Karpas-422 (cell line): ENCODE data around the gene SLF2. TPM values are rescaled to one million over a fixed set of nuclear protein-coding genes. Genes with fewer than 3 reads are reported as not detected.

ENCODE experiments used
- DNase-seq: peaks from one replicate; pipeline ENCODE4 v3.0.0-alpha.2; 2015
- H2AFZ ChIP-seq: fragments of 200-600 bp; sonication (generic); 2 replicates; pipeline ENCODE4 v1.6.1; 2014; ENCODE audit warnings: antibody characterized with exemption, low read length, mixed read lengths
- H3K27ac ChIP-seq: fragments of 200-600 bp; sonication (generic); 2 replicates; pipeline ENCODE4 v1.5.1; 2014; ENCODE audit warnings: mild to moderate bottlenecking, low read length, moderate library complexity
- H3K27me3 ChIP-seq: fragments of 200-600 bp; sonication (generic); 2 replicates; pipeline ENCODE4 v1.6.1; 2014; ENCODE audit warnings: low read length, mixed read lengths
- H3K36me3 ChIP-seq: fragments of 200-600 bp; sonication (generic); 2 replicates; pipeline ENCODE4 v1.6.1; 2014; ENCODE audit warnings: low read length, mixed read lengths; ENCODE audit not compliant: insufficient read depth
- H3K4me1 ChIP-seq: fragments of 200-600 bp; sonication (generic); 2 replicates; pipeline ENCODE4 v1.6.1; 2014; ENCODE audit warnings: mild to moderate bottlenecking, low read length, mixed read lengths
- H3K4me2 ChIP-seq: fragments of 200-600 bp; sonication (generic); 2 replicates; pipeline ENCODE4 v1.6.1; 2014; ENCODE audit warnings: low read length, low read depth, mild to moderate bottlenecking; ENCODE audit not compliant: poor library complexity, severe bottlenecking
- H3K4me3 ChIP-seq: fragments of 200-600 bp; sonication (generic); 2 replicates; pipeline ENCODE4 v1.5.1; 2014; ENCODE audit warnings: mild to moderate bottlenecking, antibody characterized with exemption, low read length, mixed read lengths
- H3K79me2 ChIP-seq: fragments of 200-600 bp; sonication (generic); 2 replicates; pipeline ENCODE4 v1.6.1; 2014; ENCODE audit warnings: mild to moderate bottlenecking, low read length, mixed read lengths
- H3K9ac ChIP-seq: fragments of 200-600 bp; sonication (generic); 2 replicates; pipeline ENCODE4 v1.6.0; 2014; ENCODE audit warnings: low read length
- H3K9me2 ChIP-seq: fragments of 200-600 bp; sonication (generic), shearing (Covaris generic); replicated peaks from 2 replicates; pipeline ENCODE4 v1.6.0; 2014; ENCODE audit warnings: mild to moderate bottlenecking, low read length, moderate library complexity; ENCODE audit not compliant: insufficient read depth
- H3K9me3 ChIP-seq: fragments of 300-700, 200-600 bp; sonication (generic); 2 replicates; pipeline ENCODE4 v1.6.1; 2014; ENCODE audit warnings: low read length, mixed read lengths
- H4K20me1 ChIP-seq: fragments of 200-600 bp; sonication (generic); 2 replicates; pipeline ENCODE4 v1.6.1; 2014; ENCODE audit warnings: mild to moderate bottlenecking, antibody characterized with exemption, low read length, low read depth; ENCODE audit not compliant: insufficient read depth
- total RNA-seq: library from RNA; depleted of rRNA; stranded (reverse); fragments of >200 nt; shearing (Covaris generic); gene quantifications from 2 replicates; pipeline ENCODE4 v1.2.3, GENCODE V29; 2014; ENCODE audit warnings: low replicate concordance

SLF2 gene
- total RNA-seq, 1 experiment from 2014 or later: 52.4 TPM

GRCh38 chr10:100989088-100989487 is 76.3 kb downstream of the SLF2 start:
- Histone ChIP-seq H3K27ac (no peak overlapping the region), H3K9me2 (no peaks in the 10 kb centered on the region), H4K20me1 (peaks cover 17% of the 10 kb centered on the region), H3K79me2 (peaks cover 46% of the 10 kb centered on the region), H3K4me2 (peak overlapping the region; percentile 89), H3K9ac (no peak overlapping the region), H3K4me3 (peak overlapping the region; percentile 94; the same call in 1 of the 2 replicates), H2AFZ (no peak overlapping the region), H3K4me1 (peaks cover 32% of the 10 kb centered on the region), H3K27me3 (no peaks in the 10 kb centered on the region), H3K36me3 (peaks cover 29% of the 10 kb centered on the region; the same call in 1 of the 2 replicates), H3K9me3 (no peaks in the 10 kb centered on the region)
- no peak for DNase-seq

GRCh38 chr10:100993986-100994708 is 81.4 kb downstream of the SLF2 start:
- H3K27me3 ChIP-seq: no peaks in the 10 kb centered on the region
- H3K27ac ChIP-seq: no peak overlapping the region
- H3K9me2 ChIP-seq: no peaks in the 10 kb centered on the region
- peak; percentile 55 for DNase-seq
- H2AFZ ChIP-seq: no peak overlapping the region
- H3K9me3 ChIP-seq: no peaks in the 10 kb centered on the region
- no peak overlapping the region for H3K4me3 ChIP-seq
- peaks cover 28% of the 10 kb centered on the region for H3K4me1 ChIP-seq
- no peak overlapping the region for H3K9ac ChIP-seq
- H4K20me1 ChIP-seq: peaks cover 10% of the 10 kb centered on the region; the same call in 1 of the 2 replicates
- peaks cover 12% of the 10 kb centered on the region for H3K79me2 ChIP-seq
- H3K36me3 ChIP-seq: peaks cover 21% of the 10 kb centered on the region; the same call in 1 of the 2 replicates
- no peak overlapping the region for H3K4me2 ChIP-seq

GRCh38 chr10:100995181-100995580 is 82.4 kb downstream of the SLF2 start:
- Histone ChIP-seq H3K9ac (no peak overlapping the region), H3K27ac (no peak overlapping the region)

GRCh38 chr10:100996678-100997359 is 84.1 kb downstream of the SLF2 start:
- Histone ChIP-seq H4K20me1 (no peaks in the 10 kb centered on the region), H3K27ac (peak overlapping the region; percentile 82), H3K9me3 (no peaks in the 10 kb centered on the region), H3K79me2 (peaks cover 12% of the 10 kb centered on the region), H3K4me2 (peak overlapping the region; percentile 89), H3K9ac (peak overlapping the region; percentile 93), H3K27me3 (no peaks in the 10 kb centered on the region), H3K9me2 (no peaks in the 10 kb centered on the region), H3K36me3 (no peaks in the 10 kb centered on the region), H3K4me1 (peaks cover 21% of the 10 kb centered on the region), H3K4me3 (peak overlapping the region; percentile 94), H2AFZ (peak overlapping the region; percentile 91)
- DNase-seq: peak; percentile 78

More at GRCh38 chr10:100995181-100995580, 82.4 kb downstream of the SLF2 start:
- H3K4me3 ChIP-seq: no peak overlapping the region
- H3K27me3 ChIP-seq: no peaks in the 10 kb centered on the region
- no peaks in the 10 kb centered on the region for H3K9me3 ChIP-seq
- H4K20me1 ChIP-seq: peaks cover 6% of the 10 kb centered on the region; the same call in 1 of the 2 replicates
- H3K9me2 ChIP-seq: no peaks in the 10 kb centered on the region
- H3K4me1 ChIP-seq: peaks cover 21% of the 10 kb centered on the region
- DNase-seq: peak; percentile 41
- no peak overlapping the region for H2AFZ ChIP-seq
- no peak overlapping the region for H3K4me2 ChIP-seq
- peaks cover 12% of the 10 kb centered on the region; the same call in 1 of the 2 replicates for H3K36me3 ChIP-seq
- H3K79me2 ChIP-seq: peaks cover 8% of the 10 kb centered on the region

- H3K79me2 ChIP-seq: peaks cover 12% of the 10 kb centered on the region
- H3K4me2 ChIP-seq: peak overlapping the region; percentile 89
- peak overlapping the region; percentile 91 for H2AFZ ChIP-seq
- H3K9me3 ChIP-seq: no peaks in the 10 kb centered on the region
- no peaks in the 10 kb centered on the region for H3K27me3 ChIP-seq
- peak; percentile 88 for DNase-seq
- no peaks in the 10 kb centered on the region for H3K36me3 ChIP-seq
- no peaks in the 10 kb centered on the region for H3K9me2 ChIP-seq
- peak overlapping the region; percentile 94 for H3K4me3 ChIP-seq
- H3K4me1 ChIP-seq: peaks cover 21% of the 10 kb centered on the region
- peak overlapping the region; percentile 93 for H3K9ac ChIP-seq
- H4K20me1 ChIP-seq: no peaks in the 10 kb centered on the region
- H3K27ac ChIP-seq: peak overlapping the region; percentile 82
These were observed 84.8 kb downstream of the SLF2 start for GRCh38 chr10:100997360-100998182.

- Histone ChIP-seq H3K9me3 (no peaks in the 10 kb centered on the region), H3K9ac (peak overlapping the region; percentile 93), H3K27me3 (no peaks in the 10 kb centered on the region), H3K79me2 (peaks cover 12% of the 10 kb centered on the region), H2AFZ (peak overlapping the region; percentile 12; the same call in 1 of the 2 replicates), H4K20me1 (no peaks in the 10 kb centered on the region), H3K9me2 (no peaks in the 10 kb centered on the region), H3K27ac (peak overlapping the region; percentile 82), H3K4me3 (peak overlapping the region; percentile 94), H3K4me2 (peak overlapping the region; percentile 89), H3K4me1 (peaks cover 21% of the 10 kb centered on the region), H3K36me3 (0 out of 2 replicates have a peak, but pooled peaks cover 3% of the 10 kb centered on the region)
- peak; percentile 92 for DNase-seq
These were observed 85.6 kb downstream of the SLF2 start for GRCh38 chr10:100998183-100998990.

GRCh38 chr10:100998991-100999741 is 86.4 kb downstream of the SLF2 start:
- H3K4me3 ChIP-seq: peak overlapping the region; percentile 94
- H4K20me1 ChIP-seq: no peaks in the 10 kb centered on the region
- no peaks in the 10 kb centered on the region for H3K27me3 ChIP-seq
- no peaks in the 10 kb centered on the region for H3K9me2 ChIP-seq
- peak overlapping the region; percentile 89 for H3K4me2 ChIP-seq
- H2AFZ ChIP-seq: peak overlapping the region; percentile 12; the same call in 1 of the 2 replicates
- H3K79me2 ChIP-seq: peaks cover 12% of the 10 kb centered on the region
- H3K36me3 ChIP-seq: 0 out of 2 replicates have a peak, but pooled peaks cover 3% of the 10 kb centered on the region
- H3K4me1 ChIP-seq: peaks cover 21% of the 10 kb centered on the region
- no peaks in the 10 kb centered on the region for H3K9me3 ChIP-seq
- peak overlapping the region; percentile 82 for H3K27ac ChIP-seq
- DNase-seq: peak; percentile 89
- H3K9ac ChIP-seq: peak overlapping the region; percentile 93
